A549 treated with AZD2906 at 1 μM for 4 hours (cell line): ENCODE measurements around the gene LRRC57. TPM values are rescaled to one million over a fixed set of nuclear protein-coding genes. Genes with fewer than 3 reads are reported as not detected.

ENCODE experiments used
- total RNA-seq: library from RNA; stranded (reverse); fragments of 200-300 nt; extraction: Qiagen RNA extraction; gene quantifications from 5 replicates; pipeline ENCODE4 v1.2.3, GENCODE V29; 2022

The LRRC57 gene
- 10.4 to 13.5 TPM (median 11.9 TPM) in 5 replicates for total RNA-seq

DNA sequence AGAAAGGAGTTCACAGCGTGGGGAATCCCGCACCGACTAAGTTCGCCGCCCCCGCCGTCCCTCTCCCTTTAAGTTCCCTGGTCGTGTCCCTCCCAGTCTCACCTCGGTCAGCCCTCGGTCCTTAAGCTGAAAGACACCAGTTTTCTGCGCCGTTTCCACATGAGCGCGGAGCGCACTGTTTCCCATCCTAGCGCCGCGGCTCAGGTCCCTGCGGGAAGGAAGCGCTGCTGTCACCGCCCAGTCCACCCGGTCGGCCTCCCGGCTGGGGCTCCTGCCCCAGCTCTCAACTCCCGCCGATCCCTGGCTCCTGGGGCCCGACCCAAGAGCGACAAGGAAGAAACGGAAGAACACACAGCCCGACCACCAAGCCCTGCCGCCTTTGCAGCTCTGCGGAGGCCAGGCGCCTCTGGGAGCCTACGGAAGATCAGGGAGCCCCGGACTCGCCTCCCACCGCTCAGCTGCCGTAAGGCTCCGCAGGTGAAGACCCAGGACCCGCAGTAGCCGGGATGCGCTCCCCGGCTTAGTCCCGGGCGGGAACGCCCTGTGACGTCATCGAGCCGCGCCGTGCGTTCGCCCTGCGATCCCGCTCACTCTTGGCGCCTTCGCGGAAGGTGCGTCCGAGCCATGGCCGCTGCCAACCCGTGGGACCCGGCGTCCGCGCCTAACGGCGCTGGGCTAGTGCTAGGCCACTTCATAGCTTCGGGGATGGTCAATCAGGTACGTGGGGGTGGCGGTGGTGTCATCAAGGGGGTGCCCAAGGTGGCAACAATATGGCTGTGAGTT is at the start of gene LRRC57, which contains the start of gene HAUS2:
Gene LRRC57, minus strand, starts transcription at position 545 of the 783 bp plus-strand sequence. Its CDS starts 359 bp downstream, at position 186.
Gene HAUS2, plus strand, starts transcription at position 590 of the 783 bp plus-strand sequence. Its CDS starts 35 bp downstream, at position 625.

DNA sequence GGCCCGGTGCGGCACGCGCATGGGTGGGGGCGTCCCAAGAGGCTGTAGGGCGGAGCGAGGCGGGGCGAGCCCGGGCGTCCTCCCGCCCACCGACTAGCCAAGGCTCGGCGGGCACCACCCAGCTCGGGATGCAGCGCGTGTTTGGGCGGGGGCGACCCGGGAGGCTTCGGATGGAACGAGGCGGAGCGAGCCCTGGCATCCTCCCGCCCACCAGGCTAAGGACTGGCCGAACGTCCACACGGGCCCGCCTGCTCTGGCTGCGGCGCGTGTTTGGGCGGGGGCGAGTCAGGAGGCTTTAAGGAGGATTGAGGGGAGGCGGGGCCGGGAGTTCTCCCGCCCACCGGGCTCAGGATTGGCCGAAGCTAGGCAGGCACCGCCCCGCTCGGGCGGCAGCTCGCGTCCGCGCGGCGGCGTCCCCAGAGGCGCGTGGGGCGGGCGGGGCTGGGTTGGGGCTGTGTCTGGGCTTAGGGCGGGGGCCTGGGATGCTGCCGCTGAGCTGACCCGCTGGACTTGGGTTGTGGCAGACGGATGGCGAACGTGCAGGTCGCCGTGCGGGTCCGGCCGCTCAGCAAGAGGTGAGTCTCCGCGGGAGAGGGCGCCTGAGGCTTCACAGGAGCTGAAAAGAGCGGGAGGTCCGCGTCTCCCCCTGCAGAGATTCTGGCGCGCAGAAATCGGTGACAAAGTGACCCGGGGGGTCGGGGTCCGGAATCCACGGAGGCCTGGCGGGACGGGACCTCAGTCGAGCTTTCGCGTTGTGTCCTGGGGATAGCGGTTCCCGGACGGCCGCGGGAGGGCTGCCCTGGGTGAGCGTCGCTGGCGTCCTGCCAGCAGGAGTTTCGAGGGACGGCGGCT is 26.8 kb upstream of the LRRC57 start, which contains the start of gene STARD9:
Gene STARD9, plus strand, starts transcription at position 419 of the 852 bp plus-strand sequence. Its CDS starts 110 bp downstream, at position 529.

DNA sequence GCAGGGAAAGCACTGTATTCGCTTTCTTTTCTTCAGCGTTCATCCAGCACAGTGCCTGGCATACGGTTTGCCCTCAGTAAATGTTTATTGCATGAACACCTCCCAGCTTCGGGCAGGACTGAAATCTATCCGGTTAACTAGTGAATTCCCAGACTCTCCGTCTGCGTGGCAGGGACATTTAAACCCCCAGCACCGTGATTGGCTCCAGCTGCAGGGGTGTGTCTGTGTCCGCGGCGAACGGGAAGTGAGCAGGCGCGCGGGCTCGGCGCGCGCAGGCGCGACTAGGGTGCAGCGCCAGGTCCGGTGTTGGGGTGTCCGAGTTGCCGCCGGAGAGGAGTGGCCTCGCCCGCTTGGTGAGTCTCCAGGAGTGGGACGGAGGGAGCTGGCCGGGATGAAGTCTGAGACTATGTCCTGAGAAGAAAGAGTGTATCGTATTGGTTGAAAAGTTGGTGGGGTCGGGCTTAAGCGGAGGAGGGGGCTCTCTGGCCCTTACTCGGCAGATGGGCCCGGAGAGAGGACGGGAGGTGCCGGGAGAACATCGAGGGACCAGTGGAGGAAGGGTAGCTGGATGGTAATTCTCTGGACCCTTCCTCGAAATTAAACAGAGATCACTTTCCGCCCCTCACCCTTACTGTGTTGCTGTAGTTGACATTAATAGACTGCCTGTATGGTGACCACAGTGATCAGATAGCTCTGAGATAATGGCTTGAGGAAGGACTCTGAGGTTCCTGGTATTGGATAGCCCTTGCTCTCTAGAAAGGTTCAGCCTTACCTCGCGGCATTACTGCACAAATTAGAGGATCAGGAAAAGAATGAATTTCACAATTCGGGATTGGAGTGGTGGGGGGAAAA is 53.0 kb downstream of the LRRC57 start, which contains the start of gene SNAP23:
Gene SNAP23, plus strand, starts transcription at position 274 of the 852 bp plus-strand sequence. CDS start 16,213 bp downstream, outside the sequence.

DNA sequence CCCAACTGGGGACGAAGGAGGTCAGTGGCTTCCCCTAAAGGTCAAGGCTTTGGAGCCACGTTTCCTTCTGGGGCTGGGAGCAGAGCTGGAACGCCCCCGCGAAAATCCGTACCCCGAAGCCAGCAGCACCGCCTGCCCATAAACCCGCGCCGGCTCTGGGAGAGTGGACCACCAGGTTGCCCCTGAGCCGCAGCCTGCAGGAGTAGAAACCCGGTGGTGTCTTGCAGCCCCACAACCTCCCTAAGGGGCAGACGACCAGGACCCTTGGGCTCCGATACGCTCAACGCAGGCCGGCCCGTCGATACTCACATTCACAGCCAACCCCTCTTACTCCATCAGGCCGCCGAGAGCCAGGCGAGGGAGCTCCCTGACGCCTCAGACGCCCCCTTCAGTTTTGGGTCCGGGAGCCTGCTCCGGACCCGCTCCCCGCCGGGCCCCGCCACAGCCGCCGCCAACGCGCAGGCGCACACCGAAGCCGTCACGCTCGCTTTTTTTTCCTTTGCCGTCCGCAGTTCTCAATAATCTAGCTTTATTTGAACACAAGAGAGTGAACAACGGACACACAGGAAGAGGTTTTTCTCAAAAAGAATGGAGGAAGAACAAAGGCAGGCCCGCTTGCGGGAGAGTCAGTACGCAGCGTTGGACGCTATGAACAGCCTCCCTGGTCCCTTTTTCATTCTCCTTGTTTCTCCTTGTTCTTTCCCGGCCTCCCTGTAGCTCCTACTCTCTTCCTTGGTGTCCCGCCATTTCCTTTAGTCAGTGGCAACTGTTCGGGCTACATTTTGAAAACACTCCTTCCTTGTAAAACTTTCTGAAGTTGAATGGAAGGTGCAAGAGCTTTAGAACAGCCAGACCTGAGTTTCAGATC is 57.7 kb downstream of the LRRC57 start, which contains the start of gene ZNF106:
Gene ZNF106, minus strand, starts transcription at position 471 of the 868 bp plus-strand sequence. CDS start 18,852 bp downstream, outside the sequence.

Other genes with a start within 250 kb of the LRRC57 start
- gene CAPN3, start 189.3 kb downstream of the LRRC57 start, total RNA-seq, result 0.17 to 0.36 TPM (median 0.22 TPM) in 5 replicates
- 7.3 to 10.8 TPM (median 9.5 TPM) in 5 replicates for gene ZNF106, start 57.7 kb downstream of the LRRC57 start, total RNA-seq
- 14.4 to 45.6 TPM (median 17.6 TPM) in 5 replicates for gene SNAP23, start 53.2 kb downstream of the LRRC57 start, total RNA-seq
- gene HAUS2, start within 50 bp of the LRRC57 start, total RNA-seq, result 18.4 to 23.8 TPM (median 19.1 TPM) in 5 replicates
- gene STARD9, start 26.8 kb upstream of the LRRC57 start, total RNA-seq, result 1.1 to 1.9 TPM (median 1.6 TPM) in 5 replicates
- gene CDAN1, start 188.3 kb upstream of the LRRC57 start, total RNA-seq, result 4.4 to 6.2 TPM (median 6.0 TPM) in 5 replicates